ENCODE measurements around the gene AHRR.

- TF ChIP-seq CTCF (conservative IDR thresholded peaks at IDR 0.05; ENCODE audit: low read depth, low read length) (peak; percentile 61), CHD1 (IDR thresholded peaks at IDR 0.05; ENCODE audit: low read depth, low read length) (no peak), CEBPB (IDR thresholded peaks at IDR 0.05; ENCODE audit: low read depth, low read length) (no peak), POLR2A (IDR thresholded peaks at IDR 0.05; ENCODE audit: low read depth, low read length) (no peak), USF2 (IDR thresholded peaks at IDR 0.05; ENCODE audit: low read depth, low read length) (no peak), RFX5 (IDR thresholded peaks at IDR 0.05; ENCODE audit: low read depth, low read length) (no peak), MAZ (IDR thresholded peaks at IDR 0.05; ENCODE audit: borderline replicate concordance, low read depth, low read length) (no peak), MXI1 (IDR thresholded peaks at IDR 0.05; ENCODE audit: borderline replicate concordance, low read depth, low read length) (peak; percentile 52; the same call in 1 of the 2 replicates)
Measured at GRCh38 chr5:431001-431710, 109.6 kb downstream of the AHRR start.
